AG04450 (cell line): ENCODE measurements around the gene PLA2G12A. TPM values are rescaled to one million over a fixed set of nuclear protein-coding genes. Genes with fewer than 3 reads are reported as not detected.

Experiments used
- CTCF ChIA-PET: fragments of 300-600, 350-600 bp; formaldehyde crosslinking; extraction: SDS; loops from one replicate; lab custom pipeline; 2022; ENCODE audit warnings: antibody characterized with exemption, inconsistent platforms; lab: Charles Lee
- POLR2A ChIA-PET: fragments of 350-600 bp; formaldehyde crosslinking; extraction: SDS; loops from one replicate; lab custom pipeline; 2021; ENCODE audit warnings: antibody characterized with exemption, inconsistent platforms; lab: Yijun Ruan, JAX
- DNase-seq: peaks from one replicate; pipeline ENCODE4 v3.0.0-alpha.2; 2011; ENCODE audit warnings: low read depth, low spot score
- H3K27ac ChIP-seq: one replicate; pipeline ENCODE4 v1.5.1; 2012; ENCODE audit warnings: low read depth, low read length, control low read depth
- H3K27me3 ChIP-seq: one replicate; pipeline ENCODE4 v1.6.0; 2012; ENCODE audit warnings: low read length; ENCODE audit not compliant: control insufficient read depth, insufficient read depth
- H3K4me3 ChIP-seq: 2 replicates; pipeline ENCODE4 v1.5.1; 2011; ENCODE audit warnings: mild to moderate bottlenecking, low read depth, low read length, control low read depth
- H3K9me3 ChIP-seq: 2 replicates; pipeline ENCODE4 v1.5.1; 2012; ENCODE audit warnings: low read length; ENCODE audit not compliant: control insufficient read depth, insufficient read depth
- CTCF ChIP-seq: IDR thresholded peaks from 2 replicates; pipeline ENCODE4 v1.5.1; 2011; ENCODE audit warnings: low read depth, low read length, control low read depth, inconsistent platforms
- polyA plus RNA-seq: library from polyadenylated mRNA; depleted of rRNA; stranded (reverse); fragments of >200 nt; gene quantifications from 2 replicates; pipeline ENCODE4 v1.2.3, GENCODE V29; 2011

Gene PLA2G12A
- polyA plus RNA-seq, 1 experiment = 52.3 TPM

DNA sequence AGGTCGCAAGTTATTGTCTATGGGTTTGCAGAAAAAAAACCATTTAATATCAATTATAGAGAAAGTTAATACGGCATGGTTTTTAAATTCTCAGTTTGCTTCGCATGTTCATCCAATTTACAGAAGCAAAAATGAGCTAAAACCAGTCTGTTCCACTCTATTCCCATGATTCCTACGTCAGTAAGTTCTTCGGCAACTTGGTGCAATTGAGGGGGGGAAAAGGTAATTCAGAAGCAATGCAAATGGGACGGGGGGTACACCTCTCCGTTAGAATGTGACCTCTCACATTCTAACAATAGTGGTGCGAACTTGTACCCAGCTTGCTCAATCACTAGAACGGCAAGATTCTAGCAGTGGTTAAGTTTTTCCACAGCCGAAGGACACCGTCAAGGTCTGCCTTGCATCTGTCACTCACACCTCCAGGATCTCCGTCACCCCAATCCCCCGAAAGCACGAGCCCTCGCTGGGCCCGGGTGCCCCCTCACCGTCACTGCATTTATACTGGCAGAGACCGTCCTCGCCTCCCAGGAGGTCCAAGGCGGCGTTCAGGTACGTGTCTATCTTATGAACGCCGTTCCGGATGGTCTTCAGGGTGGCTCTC lies 653 bp downstream of the PLA2G12A start:
- Histone ChIP-seq H3K27me3 (no peaks in the 10 kb centered on the region), H3K4me3 (peak overlapping the region; percentile 81), H3K27ac (no peak overlapping the region), H3K9me3 (no peaks in the 10 kb centered on the region)
- TF ChIP-seq CTCF = no peak
- ChIA-PET POLR2A (no interaction called here), CTCF (interaction anchor here (1.0 kb wide), 1 partner anchor 26 kb away, joined by 4 read pairs; the partner anchor contains the start of gene CASP6)
- no peak for DNase-seq

GRCh38 chr4:109728385-109728784 lies 1.5 kb downstream of the PLA2G12A start:
- peak overlapping the region; percentile 35; the same call in 1 of the 2 replicates for H3K4me3 ChIP-seq
- no peak overlapping the region for H3K27ac ChIP-seq
- CTCF ChIA-PET = no interaction called here
- TF ChIP-seq CTCF = no peak
- DNase-seq = no peak
- no peaks in the 10 kb centered on the region for H3K9me3 ChIP-seq
- POLR2A ChIA-PET = no interaction called here
- no peaks in the 10 kb centered on the region for H3K27me3 ChIP-seq

DNA sequence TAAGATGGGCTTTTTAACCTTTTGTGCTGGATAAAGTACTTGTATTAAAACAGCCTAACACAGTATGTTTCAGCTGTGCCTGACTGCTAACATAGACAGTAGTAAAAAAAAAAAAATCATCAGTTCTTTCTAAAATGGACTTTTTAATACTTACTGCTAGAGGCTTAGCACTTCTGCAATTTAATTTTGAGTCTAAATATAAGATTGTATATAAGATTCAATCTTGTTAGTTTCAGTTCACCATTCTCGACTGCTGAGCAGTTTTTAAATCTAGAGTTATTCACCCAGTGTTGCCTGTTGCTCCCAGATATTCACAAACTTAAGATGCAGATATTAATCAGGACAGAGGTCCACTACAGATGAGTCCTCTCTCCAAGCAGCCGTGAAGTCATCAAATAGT lies 6.8 kb downstream of the PLA2G12A start:
- Histone ChIP-seq H3K9me3 (no peaks in the 10 kb centered on the region), H3K4me3 (no peak overlapping the region), H3K27me3 (no peaks in the 10 kb centered on the region), H3K27ac (no peak overlapping the region)
- no peak for DNase-seq
- TF ChIP-seq CTCF = no peak
- CTCF ChIA-PET = no interaction called here
- POLR2A ChIA-PET = no interaction called here

- no peak for DNase-seq
- ChIA-PET CTCF (no interaction called here), POLR2A (no interaction called here)
- no peaks in the 10 kb centered on the region for H3K9me3 ChIP-seq
- no peak overlapping the region for H3K27ac ChIP-seq
- H3K4me3 ChIP-seq = no peak overlapping the region
- no peak for TF ChIP-seq CTCF
- H3K27me3 ChIP-seq = no peaks in the 10 kb centered on the region
These were observed 7.5 kb downstream of the PLA2G12A start for GRCh38 chr4:109722357-109722756.

- TF ChIP-seq CTCF = no peak
- Histone ChIP-seq H3K4me3 (no peak overlapping the region), H3K9me3 (no peaks in the 10 kb centered on the region), H3K27me3 (no peaks in the 10 kb centered on the region), H3K27ac (no peak overlapping the region)
- ChIA-PET CTCF (no interaction called here), POLR2A (no interaction called here)
- no peak for DNase-seq
These were observed 8.8 kb downstream of the PLA2G12A start for GRCh38 chr4:109721033-109721432.
